ENCODE measurements around the gene CEMIP.

The CEMIP gene

GRCh38 chr15:80873366-80873952 is 94.3 kb downstream of the CEMIP start:
- Histone ChIP-seq H3K9me3 (ENCODE audit: control insufficient read depth in 2 of 2, low read length in 2 of 2) (no peaks in the 10 kb centered on the region), H3K4me3 (ENCODE audit: low read length in 2 of 2) (no peak overlapping the region), H3K9ac (ENCODE audit: low read depth in 1 of 2, low read length in 2 of 2) (no peak overlapping the region), H3K27me3 (ENCODE audit: control insufficient read depth in 2 of 2, insufficient read depth in 2 of 2, low read length in 2 of 2) (no peaks in the 10 kb centered on the region), H3K27ac (ENCODE audit: low read depth in 2 of 2, low read length in 2 of 2) (no peak overlapping the region), H3K4me1 (ENCODE audit: control insufficient read depth in 2 of 2, insufficient read depth in 2 of 2, low read length in 2 of 2) (peaks cover 0 to 2% of the 10 kb centered on the region in 2 donors), H3K36me3 (ENCODE audit: control insufficient read depth in 2 of 2, insufficient read depth in 2 of 2, low read length in 2 of 2) (no peaks in the 10 kb centered on the region)

GRCh38 chr15:80875568-80876347 is 96.6 kb downstream of the CEMIP start:
- H3K27ac ChIP-seq (ENCODE audit: low read depth in 2 of 2, low read length in 2 of 2): no peak overlapping the region
- H3K9ac ChIP-seq (ENCODE audit: low read depth in 1 of 2, low read length in 2 of 2): no peak overlapping the region
- no peak overlapping the region for H3K4me3 ChIP-seq (ENCODE audit: low read length in 2 of 2)

GRCh38 chr15:80876348-80876674 is 97.1 kb downstream of the CEMIP start:
- Histone ChIP-seq H3K27me3 (ENCODE audit: control insufficient read depth in 2 of 2, insufficient read depth in 2 of 2, low read length in 2 of 2) (no peaks in the 10 kb centered on the region), H3K4me3 (ENCODE audit: low read length in 2 of 2) (no peak overlapping the region), H3K27ac (ENCODE audit: low read depth in 2 of 2, low read length in 2 of 2) (no peak overlapping the region), H3K9me3 (ENCODE audit: control insufficient read depth in 2 of 2, low read length in 2 of 2) (no peaks in the 10 kb centered on the region), H3K9ac (ENCODE audit: low read depth in 1 of 2, low read length in 2 of 2) (no peak overlapping the region), H3K4me1 (ENCODE audit: control insufficient read depth in 2 of 2, insufficient read depth in 2 of 2, low read length in 2 of 2) (no peaks in the 10 kb centered on the region), H3K36me3 (ENCODE audit: control insufficient read depth in 2 of 2, insufficient read depth in 2 of 2, low read length in 2 of 2) (no peaks in the 10 kb centered on the region)

More at GRCh38 chr15:80875568-80876347, 96.6 kb downstream of the CEMIP start:
- Histone ChIP-seq H3K9me3 (ENCODE audit: control insufficient read depth in 2 of 2, low read length in 2 of 2) (no peaks in the 10 kb centered on the region), H3K4me1 (ENCODE audit: control insufficient read depth in 2 of 2, insufficient read depth in 2 of 2, low read length in 2 of 2) (peaks cover 0 to under 1% of the 10 kb centered on the region in 2 donors), H3K27me3 (ENCODE audit: control insufficient read depth in 2 of 2, insufficient read depth in 2 of 2, low read length in 2 of 2) (no peaks in the 10 kb centered on the region), H3K36me3 (ENCODE audit: control insufficient read depth in 2 of 2, insufficient read depth in 2 of 2, low read length in 2 of 2) (no peaks in the 10 kb centered on the region)

- Histone ChIP-seq H3K27ac (ENCODE audit: low read depth in 2 of 2, low read length in 2 of 2) (no peak overlapping the region), H3K9ac (ENCODE audit: low read depth in 1 of 2, low read length in 2 of 2) (no peak overlapping the region), H3K9me3 (ENCODE audit: control insufficient read depth in 2 of 2, low read length in 2 of 2) (no peaks in the 10 kb centered on the region), H3K27me3 (ENCODE audit: control insufficient read depth in 2 of 2, insufficient read depth in 2 of 2, low read length in 2 of 2) (no peaks in the 10 kb centered on the region), H3K4me1 (ENCODE audit: control insufficient read depth in 2 of 2, insufficient read depth in 2 of 2, low read length in 2 of 2) (no peaks in the 10 kb centered on the region), H3K4me3 (ENCODE audit: low read length in 2 of 2) (no peak overlapping the region), H3K36me3 (ENCODE audit: control insufficient read depth in 2 of 2, insufficient read depth in 2 of 2, low read length in 2 of 2) (no peaks in the 10 kb centered on the region)
These were observed 99.2 kb downstream of the CEMIP start for GRCh38 chr15:80878242-80878866.

- Histone ChIP-seq H3K27ac (ENCODE audit: low read depth in 2 of 2, low read length in 2 of 2) (no peak overlapping the region), H3K4me1 (ENCODE audit: control insufficient read depth in 2 of 2, insufficient read depth in 2 of 2, low read length in 2 of 2) (no peaks in the 10 kb centered on the region), H3K36me3 (ENCODE audit: control insufficient read depth in 2 of 2, insufficient read depth in 2 of 2, low read length in 2 of 2) (no peaks in the 10 kb centered on the region), H3K27me3 (ENCODE audit: control insufficient read depth in 2 of 2, insufficient read depth in 2 of 2, low read length in 2 of 2) (no peaks in the 10 kb centered on the region), H3K9me3 (ENCODE audit: control insufficient read depth in 2 of 2, low read length in 2 of 2) (no peaks in the 10 kb centered on the region), H3K4me3 (ENCODE audit: low read length in 2 of 2) (no peak overlapping the region), H3K9ac (ENCODE audit: low read depth in 1 of 2, low read length in 2 of 2) (no peak overlapping the region)
These were observed 99.7 kb downstream of the CEMIP start for GRCh38 chr15:80878867-80879250.

GRCh38 chr15:80880086-80880485 is 100.9 kb downstream of the CEMIP start:
- Histone ChIP-seq H3K4me3 (ENCODE audit: low read length in 2 of 2) (no peak overlapping the region), H3K27ac (ENCODE audit: low read depth in 2 of 2, low read length in 2 of 2) (no peak overlapping the region), H3K9ac (ENCODE audit: low read depth in 1 of 2, low read length in 2 of 2) (no peak overlapping the region), H3K27me3 (ENCODE audit: control insufficient read depth in 2 of 2, insufficient read depth in 2 of 2, low read length in 2 of 2) (no peaks in the 10 kb centered on the region), H3K36me3 (ENCODE audit: control insufficient read depth in 2 of 2, insufficient read depth in 2 of 2, low read length in 2 of 2) (no peaks in the 10 kb centered on the region), H3K4me1 (ENCODE audit: control insufficient read depth in 2 of 2, insufficient read depth in 2 of 2, low read length in 2 of 2) (no peaks in the 10 kb centered on the region), H3K9me3 (ENCODE audit: control insufficient read depth in 2 of 2, low read length in 2 of 2) (no peaks in the 10 kb centered on the region)

- no peaks in the 10 kb centered on the region for H3K36me3 ChIP-seq (ENCODE audit: control insufficient read depth in 2 of 2, insufficient read depth in 2 of 2, low read length in 2 of 2)
- H3K9me3 ChIP-seq (ENCODE audit: control insufficient read depth in 2 of 2, low read length in 2 of 2): no peaks in the 10 kb centered on the region
- H3K27me3 ChIP-seq (ENCODE audit: control insufficient read depth in 2 of 2, insufficient read depth in 2 of 2, low read length in 2 of 2): no peaks in the 10 kb centered on the region
- no peak overlapping the region for H3K9ac ChIP-seq (ENCODE audit: low read depth in 1 of 2, low read length in 2 of 2)
- H3K27ac ChIP-seq (ENCODE audit: low read depth in 2 of 2, low read length in 2 of 2): no peak overlapping the region
- no peak overlapping the region for H3K4me3 ChIP-seq (ENCODE audit: low read length in 2 of 2)
- no peaks in the 10 kb centered on the region for H3K4me1 ChIP-seq (ENCODE audit: control insufficient read depth in 2 of 2, insufficient read depth in 2 of 2, low read length in 2 of 2)
These were observed 104.5 kb downstream of the CEMIP start for GRCh38 chr15:80883641-80884040.

GRCh38 chr15:80885016-80885579 is 105.9 kb downstream of the CEMIP start:
- no peak overlapping the region for H3K9ac ChIP-seq (ENCODE audit: low read depth in 1 of 2, low read length in 2 of 2)
- no peaks in the 10 kb centered on the region for H3K9me3 ChIP-seq (ENCODE audit: control insufficient read depth in 2 of 2, low read length in 2 of 2)
- H3K4me1 ChIP-seq (ENCODE audit: control insufficient read depth in 2 of 2, insufficient read depth in 2 of 2, low read length in 2 of 2): no peaks in the 10 kb centered on the region
- H3K27ac ChIP-seq (ENCODE audit: low read depth in 2 of 2, low read length in 2 of 2): no peak overlapping the region
- H3K27me3 ChIP-seq (ENCODE audit: control insufficient read depth in 2 of 2, insufficient read depth in 2 of 2, low read length in 2 of 2): no peaks in the 10 kb centered on the region
- H3K4me3 ChIP-seq (ENCODE audit: low read length in 2 of 2): no peak overlapping the region
- no peaks in the 10 kb centered on the region for H3K36me3 ChIP-seq (ENCODE audit: control insufficient read depth in 2 of 2, insufficient read depth in 2 of 2, low read length in 2 of 2)

- Histone ChIP-seq H3K9me3 (ENCODE audit: control insufficient read depth in 2 of 2, low read length in 2 of 2) (no peaks in the 10 kb centered on the region), H3K4me1 (ENCODE audit: control insufficient read depth in 2 of 2, insufficient read depth in 2 of 2, low read length in 2 of 2) (no peaks in the 10 kb centered on the region), H3K9ac (ENCODE audit: low read depth in 1 of 2, low read length in 2 of 2) (no peak overlapping the region), H3K4me3 (ENCODE audit: low read length in 2 of 2) (no peak overlapping the region), H3K27ac (ENCODE audit: low read depth in 2 of 2, low read length in 2 of 2) (no peak overlapping the region), H3K27me3 (ENCODE audit: control insufficient read depth in 2 of 2, insufficient read depth in 2 of 2, low read length in 2 of 2) (no peaks in the 10 kb centered on the region), H3K36me3 (ENCODE audit: control insufficient read depth in 2 of 2, insufficient read depth in 2 of 2, low read length in 2 of 2) (no peaks in the 10 kb centered on the region)
These were observed 108.0 kb downstream of the CEMIP start for GRCh38 chr15:80887148-80887547.

GRCh38 chr15:80888846-80889245 is 109.7 kb downstream of the CEMIP start:
- Histone ChIP-seq H3K27me3 (ENCODE audit: control insufficient read depth in 2 of 2, insufficient read depth in 2 of 2, low read length in 2 of 2) (no peaks in the 10 kb centered on the region), H3K4me1 (ENCODE audit: control insufficient read depth in 2 of 2, insufficient read depth in 2 of 2, low read length in 2 of 2) (no peaks in the 10 kb centered on the region), H3K36me3 (ENCODE audit: control insufficient read depth in 2 of 2, insufficient read depth in 2 of 2, low read length in 2 of 2) (no peaks in the 10 kb centered on the region), H3K9me3 (ENCODE audit: control insufficient read depth in 2 of 2, low read length in 2 of 2) (no peaks in the 10 kb centered on the region), H3K4me3 (ENCODE audit: low read length in 2 of 2) (no peak overlapping the region), H3K27ac (ENCODE audit: low read depth in 2 of 2, low read length in 2 of 2) (no peak overlapping the region), H3K9ac (ENCODE audit: low read depth in 1 of 2, low read length in 2 of 2) (no peak overlapping the region)
